WTC11 (cell line): ENCODE data around the gene CACNA1C. TPM values are rescaled to one million over a fixed set of nuclear protein-coding genes. Genes with fewer than 3 reads are reported as not detected.

Experiments
- ATAC-seq: fragments of 200-7000 bp; cut with Tn5 transposase; 2 replicates; pipeline ENCODE4 v1.10.0; 2021; ENCODE audit warnings: mild to moderate bottlenecking, moderate library complexity
- CTCF ChIA-PET: fragments of 300-600 bp; sonication (Branson Sonifier 250); formaldehyde crosslinking; loops from one replicate; lab custom pipeline; 2021; ENCODE audit warnings: antibody characterized with exemption; lab: Charles Lee
- POLR2A ChIA-PET: fragments of 350-600 bp; sonication (Branson Sonifier 250); formaldehyde crosslinking; loops from one replicate; lab custom pipeline; 2021; ENCODE audit warnings: antibody characterized with exemption; lab: Charles Lee
- DNase-seq: peaks from one replicate; pipeline ENCODE4 v3.0.0; 2021; ENCODE audit warnings: low spot score
- H3K27ac Mint-ChIP-seq: 2 replicates; pipeline ENCODE4 v1.8.0; 2021; ENCODE audit warnings: mixed read lengths
- H3K27me3 Mint-ChIP-seq: 2 replicates; pipeline ENCODE4 v1.8.0; 2021; ENCODE audit warnings: low read depth, mild to moderate bottlenecking, moderate library complexity, mixed read lengths
- H3K36me3 Mint-ChIP-seq: 2 replicates; pipeline ENCODE4 v1.8.0; 2021; ENCODE audit warnings: mixed read lengths
- H3K4me1 Mint-ChIP-seq: 2 replicates; pipeline ENCODE4 v1.8.0; 2022; ENCODE audit warnings: mixed read lengths
- H3K4me3 Mint-ChIP-seq: 2 replicates; pipeline ENCODE4 v1.8.0; 2021; ENCODE audit warnings: mild to moderate bottlenecking, moderate library complexity, mixed read lengths
- H3K9me3 Mint-ChIP-seq: 2 replicates; pipeline ENCODE4 v1.8.0; 2021; ENCODE audit warnings: mixed read lengths
- AFF4 ChIP-seq: sonication (generic); formaldehyde crosslinking; IDR thresholded peaks from 2 replicates; pipeline ENCODE4 v1.8.1; 2023; ENCODE audit warnings: mild to moderate bottlenecking, missing genetic modification reagents, borderline replicate concordance
- AR ChIP-seq: fragments of 250-450 bp; sonication (Bioruptor Pico); IDR thresholded peaks from 2 replicates; pipeline ENCODE4 v1.9.0; 2021; ENCODE audit warnings: mild to moderate bottlenecking
- ATF3 ChIP-seq: sonication (generic); formaldehyde crosslinking; conservative IDR thresholded peaks from 2 replicates; pipeline ENCODE4 v1.8.1; 2022; ENCODE audit warnings: mild to moderate bottlenecking, missing genetic modification reagents
- ATF6 ChIP-seq: sonication (generic); formaldehyde crosslinking; IDR thresholded peaks from 2 replicates; pipeline ENCODE4 v1.8.1; 2023; ENCODE audit warnings: mild to moderate bottlenecking, missing genetic modification reagents
- E2F1 ChIP-seq: sonication (generic); formaldehyde crosslinking; IDR thresholded peaks from 2 replicates; pipeline ENCODE4 v1.8.0; 2022; ENCODE audit warnings: mild to moderate bottlenecking, missing genetic modification reagents
- EMX1 ChIP-seq: fragments of 250-450 bp; sonication (Bioruptor Pico); IDR thresholded peaks from 2 replicates; pipeline ENCODE4 v1.8.0; 2021; ENCODE audit warnings: mild to moderate bottlenecking
- ETV6 ChIP-seq: sonication (generic); formaldehyde crosslinking; IDR thresholded peaks from 2 replicates; pipeline ENCODE4 v1.8.1; 2022; ENCODE audit warnings: mild to moderate bottlenecking, missing genetic modification reagents
- HMGXB4 ChIP-seq: sonication (generic); formaldehyde crosslinking; IDR thresholded peaks from 2 replicates; pipeline ENCODE4 v1.8.1; 2023; ENCODE audit warnings: mild to moderate bottlenecking, moderate library complexity, missing genetic modification reagents
- MLX ChIP-seq: sonication (generic); formaldehyde crosslinking; IDR thresholded peaks from 2 replicates; pipeline ENCODE4 v1.8.1; 2023; ENCODE audit warnings: mild to moderate bottlenecking, missing genetic modification reagents, moderate library complexity
- MXD4 ChIP-seq: fragments of 250-450 bp; sonication (Bioruptor Pico); IDR thresholded peaks from 2 replicates; pipeline ENCODE4 v1.8.0; 2021; ENCODE audit warnings: mild to moderate bottlenecking, moderate library complexity, borderline replicate concordance
- NFYB ChIP-seq: sonication (generic); formaldehyde crosslinking; conservative IDR thresholded peaks from 2 replicates; pipeline ENCODE4 v1.8.0; 2022; ENCODE audit warnings: low read depth, missing genetic modification reagents
- SP1 ChIP-seq: sonication (generic); formaldehyde crosslinking; conservative IDR thresholded peaks from 2 replicates; pipeline ENCODE4 v1.8.1; 2022; ENCODE audit warnings: missing genetic modification reagents
- ZNF138 ChIP-seq: sonication (generic); formaldehyde crosslinking; conservative IDR thresholded peaks from 2 replicates; pipeline ENCODE4 v1.8.1; 2022; ENCODE audit warnings: mild to moderate bottlenecking, moderate library complexity, missing genetic modification reagents
- ZNF263 ChIP-seq: sonication (generic); formaldehyde crosslinking; IDR thresholded peaks from 2 replicates; pipeline ENCODE4 v1.8.1; 2022; ENCODE audit warnings: low read depth, mild to moderate bottlenecking, moderate library complexity, missing genetic modification reagents
- ZNF396 ChIP-seq: fragments of 250-450 bp; sonication (Bioruptor Pico); IDR thresholded peaks from 2 replicates; pipeline ENCODE4 v1.8.0; 2021; ENCODE audit warnings: mild to moderate bottlenecking, moderate library complexity, borderline replicate concordance
- ZNF423 ChIP-seq: fragments of 250-450 bp; sonication (Bioruptor Pico); IDR thresholded peaks from 2 replicates; pipeline ENCODE4 v2.1.2; 2022; ENCODE audit warnings: mild to moderate bottlenecking, moderate library complexity
- total RNA-seq: library from RNA; stranded (reverse); gene quantifications from 3 replicates; pipeline ENCODE4 v1.2.3, GENCODE V29; 2021

Gene CACNA1C
- total RNA-seq, 1 experiment from 2014 or later: 1.7 TPM

GRCh38 chr12:2541631-2542204 is 488.9 kb downstream of the CACNA1C start:
- H3K4me1 Mint-ChIP-seq: no peaks in the 10 kb centered on the region
- no peaks in the 10 kb centered on the region for H3K36me3 Mint-ChIP-seq
- H3K9me3 Mint-ChIP-seq: no peaks in the 10 kb centered on the region
- ATAC-seq: no peak
- H3K27me3 Mint-ChIP-seq: no peaks in the 10 kb centered on the region; the same call in 1 of the 2 replicates
- CTCF ChIA-PET: no interaction called here
- POLR2A ChIA-PET: no interaction called here
- H3K27ac Mint-ChIP-seq: no peak overlapping the region
- DNase-seq: no peak
- TF ChIP-seq AR (CRISPR knock-in tag): no peak
- no peak for TF ChIP-seq HMGXB4
- TF ChIP-seq ATF6: no peak
- no peak for TF ChIP-seq AFF4 (CRISPR knock-in tag)
- TF ChIP-seq ZNF423 (CRISPR knock-in tag): no peak
- no peak for TF ChIP-seq ZNF138
- TF ChIP-seq EMX1 (CRISPR knock-in tag): no peak
- TF ChIP-seq ETV6 (CRISPR knock-in tag): no peak
- no peak for TF ChIP-seq ZNF396 (CRISPR knock-in tag)
- TF ChIP-seq NFYB (CRISPR knock-in tag): no peak
- no peak for TF ChIP-seq ZNF263
- TF ChIP-seq SP1 (CRISPR knock-in tag): no peak
- TF ChIP-seq ATF3: no peak
- TF ChIP-seq E2F1 (CRISPR knock-in tag): no peak
- no peak for TF ChIP-seq MLX (CRISPR knock-in tag)
- TF ChIP-seq MXD4: no peak
- no peak overlapping the region for H3K4me3 Mint-ChIP-seq
